Activated naive CD4-positive, alpha-beta T cell treated with anti-CD3 and anti-CD28 coated beads, Interleukin-2, amount 50 U/mL, for 16 hours (primary cell): ENCODE results near the gene ZNF286A.
"Not testable (repeated sequence)": the region's sequence is repeated elsewhere in the genome, so short reads cannot be mapped to it uniquely, and the experiment has no call there.

Experiments used
- DNase-seq: peaks from one replicate; pipeline ENCODE4 v3.0.0-alpha.2; 2020

ZNF286A gene

DNA sequence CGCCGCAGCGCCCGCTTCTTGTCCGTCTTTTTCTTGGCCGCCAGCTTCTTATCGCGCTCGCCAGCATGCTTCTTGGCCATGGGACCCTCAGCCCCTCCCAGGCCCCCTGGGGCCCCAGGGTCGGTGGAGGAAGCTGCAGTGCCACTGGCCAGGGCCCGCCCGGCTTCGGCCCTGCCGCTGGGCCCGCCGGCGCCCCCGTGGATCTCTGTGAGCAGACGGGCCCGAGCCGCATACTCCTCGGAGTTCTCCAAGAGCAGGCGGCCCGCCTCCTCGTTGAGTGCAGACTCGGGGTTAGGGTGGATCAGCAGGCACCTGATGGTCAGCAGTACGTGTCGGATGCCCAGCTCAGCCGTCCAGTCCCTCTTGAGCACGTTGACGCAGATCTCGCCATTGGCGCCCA is 4.7 kb downstream of the ZNF286A start:
- DNase-seq: not testable (repeated sequence)

DNA sequence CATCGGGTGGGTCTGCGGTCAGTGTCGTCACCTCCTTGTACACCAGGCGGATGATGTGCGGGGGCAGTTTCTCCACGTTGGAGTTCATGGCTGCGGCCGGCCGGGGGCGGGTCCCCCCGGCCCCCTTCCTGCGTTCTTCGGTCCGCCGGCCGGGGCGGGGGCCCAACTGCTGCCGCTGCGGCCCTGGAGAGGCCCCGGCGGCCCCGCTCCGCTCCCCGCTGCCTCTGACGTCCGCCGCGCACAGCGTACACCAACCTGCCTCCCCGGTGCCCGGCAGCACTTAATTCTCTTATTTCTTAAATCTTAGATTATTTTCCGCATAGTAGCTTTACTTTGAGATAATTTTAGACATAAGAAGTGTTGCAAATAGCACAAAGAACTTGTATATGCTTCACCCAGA is 5.3 kb downstream of the ZNF286A start:
- DNase-seq: not testable (repeated sequence)

DNA sequence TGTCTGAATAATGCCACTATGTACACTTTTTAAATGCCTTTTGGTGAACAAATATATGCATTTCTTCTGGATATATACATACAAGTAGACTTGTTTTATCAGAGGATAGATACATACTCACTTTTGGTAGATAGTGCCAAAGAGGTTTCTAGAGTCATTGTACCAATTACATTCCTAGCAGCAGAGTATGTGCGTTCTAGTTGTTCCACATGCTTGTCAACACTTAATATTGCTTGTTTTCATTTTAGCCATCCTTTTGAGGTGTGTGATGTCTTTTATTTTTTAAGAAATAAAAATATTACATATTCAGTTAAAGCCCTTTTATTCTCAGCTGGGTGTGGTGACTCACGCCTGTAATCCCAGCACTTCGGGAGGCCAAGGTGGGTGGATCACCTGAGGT is 9.3 kb downstream of the ZNF286A start:
- DNase-seq: not testable (repeated sequence)

DNA sequence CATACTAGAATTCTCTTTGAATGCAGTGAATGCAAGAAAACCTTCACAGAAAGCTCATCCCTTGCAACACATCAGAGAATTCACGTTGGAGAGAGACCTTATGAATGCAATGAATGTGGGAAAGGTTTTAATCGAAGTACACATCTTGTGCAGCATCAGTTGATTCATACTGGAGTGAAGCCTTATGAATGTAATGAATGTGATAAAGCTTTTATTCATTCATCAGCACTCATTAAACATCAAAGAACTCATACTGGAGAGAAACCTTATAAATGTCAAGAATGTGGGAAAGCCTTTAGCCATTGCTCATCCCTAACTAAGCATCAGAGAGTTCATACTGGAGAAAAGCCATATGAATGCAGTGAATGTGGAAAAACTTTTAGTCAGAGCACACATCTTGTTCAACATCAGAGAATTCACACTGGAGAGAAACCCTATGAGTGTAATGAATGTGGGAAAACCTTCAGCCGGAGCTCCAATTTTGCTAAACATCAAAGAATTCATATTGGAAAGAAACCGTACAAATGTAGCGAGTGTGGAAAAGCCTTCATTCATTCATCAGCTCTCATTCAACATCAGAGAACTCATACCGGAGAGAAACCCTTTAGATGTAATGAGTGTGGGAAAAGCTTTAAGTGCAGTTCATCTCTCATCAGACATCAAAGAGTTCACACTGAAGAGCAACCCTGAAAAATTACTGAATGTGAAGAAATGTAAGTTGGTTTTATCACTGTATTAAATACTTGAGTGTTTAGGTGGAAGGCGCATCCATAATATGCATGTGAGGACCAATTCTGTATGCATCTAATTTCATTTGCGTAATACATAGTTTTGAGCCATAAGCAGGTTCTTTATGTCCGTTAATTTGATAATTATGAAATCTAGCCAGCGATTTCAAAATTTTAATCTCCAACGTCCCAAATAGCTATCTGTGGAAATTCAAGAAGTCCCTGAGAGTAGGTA is 17.3 kb downstream of the ZNF286A start:
- not testable (repeated sequence) for DNase-seq

DNA sequence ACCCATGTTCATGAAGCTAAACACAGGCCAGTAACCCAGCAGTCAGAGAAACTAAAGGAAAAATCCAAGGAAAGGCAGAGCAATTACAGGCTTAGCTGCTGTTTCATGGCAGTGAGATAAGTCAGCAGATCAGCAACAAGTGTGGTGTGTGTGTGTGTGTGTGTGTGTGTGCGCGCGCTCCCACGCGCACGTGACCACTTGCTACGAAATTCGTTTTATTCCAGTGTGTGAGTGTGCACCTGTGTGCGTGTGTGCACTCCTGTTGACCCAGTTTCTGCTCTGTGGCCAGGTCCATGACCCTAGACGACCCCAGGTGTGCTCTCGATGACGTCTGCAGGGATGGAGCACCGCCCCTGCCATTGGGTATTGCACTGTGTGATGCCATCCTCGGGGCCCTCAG is 31.0 kb downstream of the ZNF286A start:
- DNase-seq: not testable (repeated sequence)

DNA sequence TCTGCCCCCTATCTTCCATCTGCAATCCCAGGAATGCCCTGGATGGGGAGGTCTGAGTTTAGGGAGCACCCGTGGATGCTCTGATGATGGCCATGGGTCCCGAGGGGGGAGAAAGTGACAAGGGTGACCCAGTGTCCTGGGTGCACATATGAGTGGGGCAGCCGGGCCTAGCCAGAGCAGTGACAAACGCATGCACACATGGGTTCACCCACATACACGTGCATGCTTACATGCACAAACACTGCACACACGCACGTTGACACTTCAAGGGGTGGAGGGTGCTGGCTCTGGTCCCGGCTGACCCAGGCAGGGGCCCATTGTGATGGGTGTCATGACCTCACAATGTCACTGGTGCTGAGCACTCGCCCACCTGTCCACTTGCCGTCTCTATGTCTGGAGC is 32.3 kb downstream of the ZNF286A start, which contains the start of gene TBC1D26:
Gene TBC1D26 (plus strand): TSS at position 384 of the 400 bp plus-strand sequence. CDS start 3,066 bp downstream, outside the sequence.
- DNase-seq: not testable (repeated sequence)

DNA sequence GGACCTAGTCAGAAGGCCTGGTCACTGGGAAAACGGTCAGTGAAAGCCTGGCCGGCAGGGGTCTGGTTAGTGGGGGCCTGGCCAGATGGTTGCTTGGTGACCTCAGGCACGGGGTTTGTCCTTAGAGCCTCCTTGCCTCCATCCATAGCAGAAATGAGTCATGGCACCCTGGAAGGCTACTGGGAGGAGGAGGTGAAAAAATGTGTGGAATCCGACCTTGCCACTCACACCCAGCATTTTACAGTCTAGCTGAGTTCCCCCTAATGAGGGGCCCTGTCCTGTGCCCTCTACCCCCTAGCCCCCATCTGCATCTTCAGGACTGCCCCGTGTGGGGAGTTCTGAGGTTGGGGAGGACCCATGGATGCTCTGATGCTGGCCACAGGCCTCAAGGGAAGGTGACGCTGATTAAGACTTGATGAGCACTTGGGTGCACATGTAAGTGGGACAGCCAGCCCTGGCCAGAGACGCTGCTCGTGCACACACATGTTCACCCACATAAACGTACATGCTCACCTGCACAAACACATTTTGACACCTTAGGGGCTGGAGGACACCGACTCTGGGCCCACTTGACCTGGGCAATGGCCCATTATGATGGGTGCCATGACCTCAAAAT is 33.7 kb downstream of the ZNF286A start:
- not testable (repeated sequence) for DNase-seq

DNA sequence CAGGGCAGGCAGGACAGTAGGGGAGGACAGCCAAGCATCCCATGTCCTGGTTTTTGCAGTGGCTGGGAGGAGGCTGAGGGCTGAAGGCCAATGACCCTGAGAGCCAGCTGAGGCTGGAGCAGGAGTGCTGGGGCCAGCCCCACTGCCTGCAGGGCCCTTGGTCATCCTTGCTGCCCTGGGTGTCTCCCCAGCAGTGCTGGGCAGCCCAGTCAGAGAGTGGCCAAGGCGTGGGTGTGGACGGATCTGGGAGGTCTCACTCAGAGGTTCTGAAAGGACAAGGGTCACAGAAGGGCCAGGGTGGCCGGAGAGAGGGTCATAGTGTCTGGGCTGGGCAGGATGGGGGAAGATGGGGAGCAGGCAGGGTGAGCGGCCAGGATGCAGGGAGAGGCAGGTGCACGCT is 37.0 kb downstream of the ZNF286A start:
- not testable (repeated sequence) for DNase-seq

DNA sequence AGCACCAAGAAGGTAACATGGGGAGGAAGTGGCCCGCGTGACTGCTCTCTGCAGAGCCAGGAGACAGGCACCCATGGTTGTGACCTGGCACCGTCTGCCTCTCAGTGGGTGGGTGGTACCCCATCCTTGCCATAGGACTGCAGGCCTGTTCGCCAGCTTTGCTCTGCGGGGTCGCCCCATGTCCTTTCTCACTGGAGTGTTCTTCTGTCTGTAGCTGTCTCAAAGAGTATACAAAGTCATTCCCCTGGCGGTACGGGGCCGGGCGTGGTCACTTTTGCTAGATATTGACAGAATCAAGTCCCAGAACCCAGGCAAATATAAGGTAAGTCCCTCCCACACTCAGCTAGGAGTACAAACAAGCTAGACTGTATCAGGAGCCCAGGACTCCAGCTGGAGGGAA is 38.5 kb downstream of the ZNF286A start:
- DNase-seq: no peak

DNA sequence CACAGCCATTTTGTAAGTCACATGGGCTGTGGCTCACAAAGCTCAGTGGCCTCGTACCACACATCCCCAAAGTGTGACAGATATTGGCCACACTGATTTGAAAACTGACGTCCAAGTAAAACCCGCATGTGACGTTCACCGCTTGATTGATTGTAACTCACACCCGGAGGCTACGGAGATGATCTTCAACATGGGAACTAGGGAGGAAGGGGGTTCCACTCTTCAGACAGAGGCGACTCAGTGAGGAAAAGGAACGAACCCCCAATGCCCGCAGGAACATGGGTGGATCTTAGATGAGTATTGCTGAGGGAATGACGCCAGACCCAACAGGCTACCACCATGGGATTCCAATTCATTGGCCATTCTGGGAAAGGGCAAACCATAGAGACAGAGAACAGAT is 39.7 kb downstream of the ZNF286A start:
- DNase-seq: not testable (repeated sequence)

DNA sequence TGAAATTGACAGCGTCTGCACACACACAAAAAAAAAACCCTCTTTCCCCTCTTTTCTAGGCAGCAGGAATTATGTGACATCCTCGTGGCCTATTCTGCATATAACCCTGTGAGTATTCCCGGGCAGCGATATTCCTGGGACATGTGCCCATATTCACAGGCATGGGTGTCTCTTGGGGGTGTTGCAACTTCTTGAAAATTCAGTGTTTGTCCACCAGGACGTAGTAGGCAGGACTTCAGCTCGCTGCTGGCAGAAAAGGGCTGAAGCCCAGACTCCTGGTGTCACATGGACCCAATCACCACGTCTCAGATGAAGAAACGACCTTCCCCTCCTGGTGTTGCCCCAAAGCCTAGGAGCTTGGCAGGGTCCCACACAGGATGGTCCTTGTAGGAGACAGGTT is 40.5 kb downstream of the ZNF286A start:
- DNase-seq: not testable (repeated sequence)

DNA sequence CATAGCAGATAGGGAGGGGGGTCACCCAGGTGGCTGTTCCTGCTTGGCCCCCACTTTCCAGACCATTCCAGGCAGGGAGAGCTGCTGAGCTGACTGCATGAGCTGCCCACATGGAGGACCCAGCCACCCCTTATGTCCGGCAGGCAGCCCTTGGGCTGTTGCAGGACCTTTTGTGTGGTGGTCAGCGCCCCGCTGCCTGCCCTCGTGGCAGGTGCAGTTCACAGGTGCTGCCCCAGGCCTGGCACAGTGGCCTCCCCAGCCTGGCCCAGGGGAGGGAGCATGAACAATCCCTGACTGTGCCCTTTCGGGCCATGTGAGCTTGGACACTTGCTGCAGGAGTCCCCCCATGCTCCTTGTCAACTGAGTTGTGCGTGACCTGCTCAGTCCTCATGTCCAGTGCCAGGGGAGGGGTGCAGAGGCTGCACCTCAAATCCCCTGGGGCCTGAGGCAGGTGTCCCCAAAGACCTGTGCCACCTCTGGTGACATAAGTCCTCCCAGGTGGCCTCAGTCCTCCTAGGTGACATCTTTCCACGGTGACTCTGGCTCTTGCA is 41.1 kb downstream of the ZNF286A start:
- DNase-seq: no peak

DNA sequence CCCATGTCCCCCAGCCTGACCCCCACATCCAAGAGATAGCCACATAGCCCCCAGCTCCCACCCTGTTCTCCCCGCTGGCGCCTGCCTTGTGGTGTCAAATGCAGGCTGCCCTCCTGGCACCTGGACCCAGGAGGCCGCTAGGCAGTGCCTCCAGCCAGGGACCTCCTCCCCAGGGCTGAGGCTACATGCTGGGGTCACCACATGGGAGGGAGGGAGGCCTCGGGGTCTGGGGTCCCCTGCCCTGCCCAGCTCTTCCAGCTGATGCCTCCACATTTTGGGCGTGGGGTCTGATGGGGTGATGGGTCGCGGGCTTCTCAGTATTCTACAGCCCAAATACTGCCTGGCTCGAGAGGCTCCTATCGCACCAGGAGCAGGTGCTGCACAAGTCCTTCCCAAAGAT is 42.1 kb downstream of the ZNF286A start:
- DNase-seq: no peak

DNA sequence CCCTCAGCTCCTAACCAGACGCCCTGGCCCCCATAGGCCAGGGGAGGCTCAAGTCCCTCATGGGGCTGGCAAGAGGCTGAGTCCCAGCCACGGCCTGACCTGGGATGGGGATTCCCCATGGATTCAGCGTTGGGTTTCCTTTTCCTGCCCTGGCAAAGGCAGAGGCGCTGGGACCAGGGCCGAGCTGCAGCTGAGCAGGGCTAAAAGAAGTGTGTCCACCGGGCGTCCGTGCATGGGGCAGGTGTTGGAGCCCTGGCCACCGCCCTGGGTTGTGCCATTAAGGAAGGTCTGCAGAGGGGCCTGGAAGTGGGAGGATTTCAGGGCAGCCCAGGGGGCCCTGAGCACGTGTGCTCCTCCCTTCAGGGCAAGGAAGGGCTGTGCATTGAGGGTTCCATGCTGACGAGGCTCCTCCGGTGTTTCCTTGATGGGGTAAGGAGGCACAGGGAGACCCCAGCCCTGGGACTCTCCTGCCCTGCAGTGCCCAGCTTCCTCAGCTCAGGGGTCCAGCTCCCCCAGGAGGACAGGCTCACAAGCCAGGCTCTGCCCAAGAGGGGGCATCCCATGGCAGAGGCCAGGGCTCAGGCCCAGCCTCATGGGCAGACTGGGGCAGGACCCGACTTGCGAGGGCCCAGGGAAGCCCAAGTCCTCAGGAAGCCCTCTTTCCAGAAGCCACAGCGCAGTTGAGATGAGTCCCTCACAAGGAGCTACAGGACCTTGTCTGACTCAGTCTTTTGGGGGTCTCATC is 42.7 kb downstream of the ZNF286A start:
- no peak for DNase-seq

DNA sequence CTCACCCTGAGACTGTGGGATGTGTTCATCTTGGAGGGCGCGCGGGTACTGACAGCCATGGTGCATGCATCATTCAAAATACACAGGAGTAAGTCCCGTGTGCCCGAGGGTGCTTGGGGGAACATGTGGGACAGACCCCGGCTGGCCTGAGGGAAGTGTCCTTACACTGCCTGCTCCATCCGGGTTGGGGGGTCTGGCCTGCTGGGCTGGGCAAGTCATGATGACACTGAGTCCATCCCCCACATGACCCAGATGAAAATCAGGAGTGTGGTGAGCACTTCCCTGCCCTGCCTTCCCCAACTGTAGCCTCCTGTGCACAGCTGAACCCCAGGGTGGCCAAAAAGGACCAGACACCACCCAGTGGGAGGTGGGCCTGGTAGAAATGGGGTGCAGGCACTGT is 43.4 kb downstream of the ZNF286A start:
- DNase-seq: no peak

DNA sequence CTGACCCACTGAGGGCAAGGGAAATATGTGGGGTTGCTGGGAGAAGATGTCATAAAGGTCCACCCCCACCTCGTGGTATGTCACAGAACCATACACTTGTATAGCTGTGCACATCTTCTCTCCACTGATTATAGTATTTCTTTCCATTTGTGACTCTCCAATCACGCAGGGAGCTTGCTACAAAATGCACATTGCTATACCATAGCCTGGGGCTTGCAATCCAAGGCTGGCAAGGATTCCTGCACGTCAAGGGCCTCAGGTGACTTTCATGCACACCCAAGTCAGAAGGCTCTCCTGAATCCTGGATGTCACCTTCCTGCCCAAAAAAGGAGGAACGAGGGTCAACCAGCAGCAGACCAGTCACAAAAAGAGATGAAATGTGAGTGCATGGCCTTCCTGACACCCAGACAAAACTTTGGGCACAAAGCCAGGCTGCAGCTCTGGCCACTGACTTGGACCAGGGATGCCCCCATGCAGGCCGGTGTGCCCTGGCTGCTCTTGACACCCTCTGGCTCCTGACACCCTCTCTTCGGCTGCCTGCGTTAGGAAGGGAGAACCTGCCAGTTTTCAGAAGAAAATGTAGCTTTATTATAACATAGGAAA is 44.6 kb downstream of the ZNF286A start:
- no peak for DNase-seq

DNA sequence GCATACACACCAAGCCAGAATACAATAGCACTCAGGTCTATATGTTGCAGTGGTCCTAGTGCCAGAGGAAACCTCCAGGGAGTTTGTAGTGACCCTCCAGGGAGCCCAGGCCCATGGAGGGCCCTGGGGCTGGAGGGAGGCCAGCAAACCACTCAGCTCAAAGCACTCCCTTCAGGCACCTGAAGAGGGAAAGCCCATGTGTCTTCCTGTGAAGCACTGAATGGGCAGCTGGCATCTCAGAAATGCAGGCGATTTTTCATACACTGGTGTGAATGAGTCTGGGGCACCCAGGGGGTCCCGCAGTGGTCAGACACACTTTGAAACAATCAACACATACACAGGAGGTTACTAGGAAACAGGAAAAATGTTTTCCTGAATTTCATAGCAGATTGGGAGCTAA is 45.3 kb downstream of the ZNF286A start:
- no peak for DNase-seq

DNA sequence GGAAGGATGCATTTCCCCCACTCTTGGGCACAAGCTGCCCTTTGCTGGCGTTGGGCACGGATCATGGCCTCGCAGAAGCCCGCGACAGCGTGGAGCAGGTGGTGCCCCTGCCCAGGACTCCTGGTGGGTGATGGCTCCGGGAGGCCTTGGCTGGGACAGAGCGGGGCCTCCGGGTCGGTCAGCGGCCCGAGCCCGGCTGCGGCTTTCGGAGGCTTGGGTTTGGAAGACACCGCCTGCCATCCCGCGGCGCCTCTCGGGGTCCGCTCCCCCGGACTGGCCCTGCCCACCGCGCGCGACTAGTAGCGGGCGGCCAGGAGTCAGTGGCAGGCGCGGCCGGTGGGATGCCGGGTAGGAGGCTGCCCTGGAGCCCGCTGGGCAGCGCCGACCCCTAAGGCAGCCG is 49.9 kb downstream of the ZNF286A start:
- DNase-seq: not testable (repeated sequence)

DNA sequence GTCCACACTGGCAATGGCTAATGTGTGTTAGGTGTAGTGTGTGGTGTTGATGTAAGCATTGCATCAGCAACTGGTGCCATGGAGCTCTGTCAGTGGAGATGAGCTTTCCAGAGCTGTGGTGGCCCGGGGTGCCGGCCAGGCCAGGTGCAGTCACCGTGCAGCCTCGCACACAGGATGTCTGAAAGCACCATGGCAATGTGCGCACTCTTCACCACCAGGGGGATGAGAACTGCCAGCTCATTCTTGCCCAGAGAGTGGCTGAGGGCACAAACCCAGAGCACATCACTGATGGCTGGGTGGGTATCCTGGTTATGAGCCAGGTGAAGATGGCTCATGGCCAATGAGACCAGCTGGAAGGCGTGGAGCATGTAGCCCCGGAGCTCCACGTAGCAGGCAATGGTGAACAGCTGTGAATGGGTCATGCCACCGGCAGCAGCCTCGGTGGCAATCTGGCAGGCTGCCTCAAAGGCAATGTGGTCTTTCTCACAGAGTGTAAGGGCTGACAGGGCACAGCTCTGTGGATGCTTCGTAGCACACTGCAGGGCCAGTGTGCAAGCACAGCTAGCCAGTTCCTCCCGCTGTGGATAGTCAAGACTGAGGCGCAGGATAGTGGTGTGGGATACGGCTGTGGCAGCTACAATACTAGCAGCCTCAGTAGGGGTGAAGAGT is 69.4 kb downstream of the ZNF286A start:
- not testable (repeated sequence) for DNase-seq
